ENCODE data around the gene RPS6KB2.

DNA sequence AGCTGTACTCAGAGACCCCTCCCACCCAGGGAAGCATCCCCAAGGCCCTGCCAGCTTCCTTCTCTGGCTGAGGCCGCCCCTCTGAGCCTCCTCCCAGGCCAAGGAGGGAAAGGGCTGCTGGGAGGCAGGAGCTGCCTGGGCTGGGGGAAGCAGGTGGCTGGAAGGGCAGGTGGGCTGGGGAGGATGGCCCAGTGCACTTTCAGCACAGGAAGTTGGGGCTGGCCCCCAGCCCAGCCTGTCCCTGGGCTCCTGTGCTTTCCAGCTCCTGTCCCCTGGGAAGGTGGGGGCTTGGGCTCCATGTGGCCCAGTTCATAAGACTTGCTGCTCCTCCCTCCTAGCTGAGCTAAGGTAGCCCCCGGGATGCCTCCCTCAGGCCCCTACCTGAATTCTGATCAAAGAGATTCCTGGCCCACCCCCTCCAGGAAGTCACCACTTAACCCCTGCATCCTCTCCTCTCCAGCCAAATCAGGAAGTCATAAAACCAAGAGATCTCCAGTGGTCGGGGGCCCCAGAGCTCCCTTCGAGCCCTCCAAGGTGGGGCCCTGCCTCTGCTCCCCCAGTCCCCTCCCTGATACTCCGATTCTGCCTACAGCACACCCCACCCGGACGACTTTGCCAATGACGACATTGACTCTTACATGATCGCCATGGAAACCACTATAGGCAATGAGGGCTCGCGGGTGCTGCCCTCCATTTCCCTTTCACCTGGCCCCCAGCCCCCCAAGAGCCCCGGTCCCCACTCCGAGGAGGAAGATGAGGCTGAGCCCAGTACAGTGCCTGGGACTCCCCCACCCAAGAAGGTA, 31.5 kb upstream of the RPS6KB2 start:
- no peak for TF ChIP-seq CTCF (IDR thresholded peaks at IDR 0.05)
- TF ChIP-seq POLR2AphosphoS5 (IDR thresholded peaks at IDR 0.05), result peak in 1 of 3 donors; percentile 21
